Right renal cortex interstitium (tissue), 3 donors: ENCODE results near the gene SYNE1. TPM values are rescaled to one million over a fixed set of nuclear protein-coding genes. Genes with fewer than 3 reads are reported as not detected.
"Not testable (repeated sequence)": the region's sequence is repeated elsewhere in the genome, so short reads cannot be mapped to it uniquely, and the experiment has no call there.

Experiments
- DNase-seq, 3 donors: peaks; one replicate each; pipeline ENCODE4 v3.0.0-alpha.2; 2013; ENCODE audit warnings: low read depth in 3 of 3, low spot score in 2 of 3
- polyA plus RNA-seq, 3 donors: library from polyadenylated mRNA; unstranded; fragments of 120-200 nt; gene quantifications; one replicate each; pipeline ENCODE4 v1.2.1, GENCODE V29; 2013; ENCODE audit not compliant: insufficient read length in 3 of 3

Gene SYNE1
- polyA plus RNA-seq, 3 donors, result 94.6 to 100 (median 99.0) TPM

- no peak for DNase-seq
Observed at GRCh38 chr6:152330961-152331360, 306.2 kb downstream of the SYNE1 start.

GRCh38 chr6:152329638-152330448, 307.3 kb downstream of the SYNE1 start:
- DNase-seq, result no peak

- not testable (repeated sequence) for DNase-seq
Observed at GRCh38 chr6:152328200-152328599, 309.0 kb downstream of the SYNE1 start.

GRCh38 chr6:152323376-152323775, 313.8 kb downstream of the SYNE1 start:
- DNase-seq, result no peak

- DNase-seq, result no peak
Observed at GRCh38 chr6:152318278-152318677, 318.9 kb downstream of the SYNE1 start.

- DNase-seq, result no peak
Observed at GRCh38 chr6:152316024-152316423, 321.1 kb downstream of the SYNE1 start.

- no peak for DNase-seq
Observed at GRCh38 chr6:152314483-152314832, 322.7 kb downstream of the SYNE1 start.

- no peak for DNase-seq
Observed at GRCh38 chr6:152313542-152314482, 323.4 kb downstream of the SYNE1 start.

- no peak for DNase-seq
Observed at GRCh38 chr6:152312434-152312833, 324.7 kb downstream of the SYNE1 start.

GRCh38 chr6:152310371-152310954, 326.7 kb downstream of the SYNE1 start:
- no peak for DNase-seq

GRCh38 chr6:152309648-152310047, 327.5 kb downstream of the SYNE1 start:
- DNase-seq, result no peak

- no peak for DNase-seq
Observed at GRCh38 chr6:152309006-152309405, 328.2 kb downstream of the SYNE1 start.

- DNase-seq, result no peak
Observed at GRCh38 chr6:152308306-152308705, 328.9 kb downstream of the SYNE1 start.

- no peak for DNase-seq
Observed at GRCh38 chr6:152305672-152306071, 331.5 kb downstream of the SYNE1 start.

- DNase-seq, result peak; percentile 65 to 77 (median 73)
Observed at GRCh38 chr6:152301765-152302568, 335.2 kb downstream of the SYNE1 start.

GRCh38 chr6:152301021-152301764, 336.0 kb downstream of the SYNE1 start:
- DNase-seq, result no peak

GRCh38 chr6:152300517-152300916, 336.6 kb downstream of the SYNE1 start:
- DNase-seq, result no peak

- no peak for DNase-seq
Observed at GRCh38 chr6:152298848-152299735, 338.1 kb downstream of the SYNE1 start.
